Measurements from ENCODE around the gene MARCHF2. TPM values are rescaled to one million over a fixed set of nuclear protein-coding genes. Genes with fewer than 3 reads are reported as not detected.

MARCHF2 gene
- total and polyA plus RNA-seq, 9 of the 15 experiments (the other 6 are each of a cell fraction or from before 2014, with no cell fraction given), result 0.39 to 6.4 (median 2.2) TPM

- 91% methylated on average over 22 of the region's 34 CpGs for WGBS (ENCODE audit: insufficient coverage, low coverage, missing lambda C conversion rate)
- H3K27me3 ChIP-seq (ENCODE audit: control insufficient read depth in 2 of 2, insufficient read depth in 2 of 2, low read length in 2 of 2), result no peaks in the 10 kb centered on the region
- H4K20me1 ChIP-seq (replicated peaks; ENCODE audit: control insufficient read depth, insufficient read depth, low read length), result peaks cover 33% of the 10 kb centered on the region
- H3K4me2 ChIP-seq (ENCODE audit: insufficient read depth, low read length), result no peak overlapping the region
- no peak overlapping the region for H2AFZ ChIP-seq (ENCODE audit: low read depth, low read length)
- ChIA-PET CTCF (ENCODE audit: low intra/inter-chr PET ratio) (no interaction called here), POLR2A (interaction anchor here (0.5 kb wide), 1 partner anchor 43 kb away, joined by 3 read pairs; no protein-coding TSS in a partner anchor)
- no peak overlapping the region for H3K27ac ChIP-seq (ENCODE audit: extremely low read depth, low read depth, low read length)
- peaks cover 32% of the 10 kb centered on the region; the same call in 1 of the 3 replicates for H3K36me3 ChIP-seq (ENCODE audit: control insufficient read depth, insufficient read depth, low read length)
- TF ChIP-seq POLR2G (IDR thresholded peaks at IDR 0.05; ENCODE audit: low read depth, low read length) (peak; percentile 55; the same call in 1 of the 2 replicates), THAP7 (CRISPR knock-in tag; IDR thresholded peaks at IDR 0.05) (no peak), ZBTB33 (CRISPR knock-in tag; IDR thresholded peaks at IDR 0.05) (peak; percentile 75), TBP (optimal IDR thresholded peaks at IDR 0.05; ENCODE audit: low read depth, low read length) (no peak), RBFOX2 (IDR thresholded peaks at IDR 0.05; ENCODE audit: low read depth, low read length) (peak; percentile 36; the same call in 1 of the 2 replicates), ZNF280A (IDR thresholded peaks at IDR 0.05; ENCODE audit: low read depth, partially characterized antibody) (no peak)
- TF ChIP-seq, protein P1, sequence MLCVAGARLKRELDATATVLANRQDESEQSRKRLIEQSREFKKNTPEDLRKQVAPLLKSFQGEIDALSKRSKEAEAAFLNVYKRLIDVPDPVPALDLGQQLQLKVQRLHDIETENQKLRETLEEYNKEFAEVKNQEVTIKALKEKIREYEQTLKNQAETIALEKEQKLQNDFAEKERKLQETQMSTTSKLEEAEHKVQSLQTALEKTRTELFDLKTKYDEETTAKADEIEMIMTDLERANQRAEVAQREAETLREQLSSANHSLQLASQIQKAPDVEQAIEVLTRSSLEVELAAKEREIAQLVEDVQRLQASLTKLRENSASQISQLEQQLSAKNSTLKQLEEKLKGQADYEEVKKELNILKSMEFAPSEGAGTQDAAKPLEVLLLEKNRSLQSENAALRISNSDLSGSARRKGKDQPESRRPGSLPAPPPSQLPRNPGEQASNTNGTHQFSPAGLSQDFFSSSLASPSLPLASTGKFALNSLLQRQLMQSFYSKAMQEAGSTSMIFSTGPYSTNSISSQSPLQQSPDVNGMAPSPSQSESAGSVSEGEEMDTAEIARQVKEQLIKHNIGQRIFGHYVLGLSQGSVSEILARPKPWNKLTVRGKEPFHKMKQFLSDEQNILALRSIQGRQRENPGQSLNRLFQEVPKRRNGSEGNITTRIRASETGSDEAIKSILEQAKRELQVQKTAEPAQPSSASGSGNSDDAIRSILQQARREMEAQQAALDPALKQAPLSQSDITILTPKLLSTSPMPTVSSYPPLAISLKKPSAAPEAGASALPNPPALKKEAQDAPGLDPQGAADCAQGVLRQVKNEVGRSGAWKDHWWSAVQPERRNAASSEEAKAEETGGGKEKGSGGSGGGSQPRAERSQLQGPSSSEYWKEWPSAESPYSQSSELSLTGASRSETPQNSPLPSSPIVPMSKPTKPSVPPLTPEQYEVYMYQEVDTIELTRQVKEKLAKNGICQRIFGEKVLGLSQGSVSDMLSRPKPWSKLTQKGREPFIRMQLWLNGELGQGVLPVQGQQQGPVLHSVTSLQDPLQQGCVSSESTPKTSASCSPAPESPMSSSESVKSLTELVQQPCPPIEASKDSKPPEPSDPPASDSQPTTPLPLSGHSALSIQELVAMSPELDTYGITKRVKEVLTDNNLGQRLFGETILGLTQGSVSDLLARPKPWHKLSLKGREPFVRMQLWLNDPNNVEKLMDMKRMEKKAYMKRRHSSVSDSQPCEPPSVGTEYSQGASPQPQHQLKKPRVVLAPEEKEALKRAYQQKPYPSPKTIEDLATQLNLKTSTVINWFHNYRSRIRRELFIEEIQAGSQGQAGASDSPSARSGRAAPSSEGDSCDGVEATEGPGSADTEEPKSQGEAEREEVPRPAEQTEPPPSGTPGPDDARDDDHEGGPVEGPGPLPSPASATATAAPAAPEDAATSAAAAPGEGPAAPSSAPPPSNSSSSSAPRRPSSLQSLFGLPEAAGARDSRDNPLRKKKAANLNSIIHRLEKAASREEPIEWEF (CRISPR knock-in tag; IDR thresholded peaks at IDR 0.05), result no peak
- no TSS peak for BruUV-seq (replicated peaks)
- peaks cover 29% of the 10 kb centered on the region for H3K79me2 ChIP-seq (ENCODE audit: control insufficient read depth, insufficient read depth, low read length)
- no peaks in the 10 kb centered on the region for H3K9me3 ChIP-seq (replicated peaks; ENCODE audit: control insufficient read depth, insufficient read depth, low read depth, low read length)
- ATAC-seq (no peak), DNase-seq (ENCODE audit: extremely low read depth in 1 of 4, low spot score in 3 of 4) (no peak), FAIRE-seq (no peak)
- in situ Hi-C loops (cut with MboI), result loop anchor here (5.0 kb wide), 1 partner anchor 42 kb away; no protein-coding TSS in a partner anchor
- peaks cover 9% of the 10 kb centered on the region for H3K9me1 ChIP-seq (ENCODE audit: control insufficient read depth, insufficient read depth, low read length)
- peaks cover 12 to 59% of the 10 kb centered on the region in 2 experiments; a peak in 4 of 5 replicates for H3K4me1 ChIP-seq (replicated peaks in 1 of 2; ENCODE audit: control insufficient read depth in 2 of 2, insufficient read depth in 2 of 2, low read length in 2 of 2)
- 0 out of 4 replicates have a peak overlapping the region, but pooled peaks of 1 of the 2 experiments have one; percentile 17 for H3K9ac ChIP-seq (ENCODE audit: insufficient read depth in 1 of 2, low read depth in 2 of 2, low read length in 2 of 2)
- no peak overlapping the region for H3K4me3 ChIP-seq
- intact Hi-C loops (cut with micrococcal nuclease), result no loop called here
These were observed 13.4 kb upstream of the MARCHF2 start for GRCh38 chr19:8399681-8400188.
